Coronary artery (tissue), 2 donors: ENCODE results near the gene NPB.

Experiments used
- DNase-seq: peaks from one replicate; pipeline ENCODE4 v3.0.0-alpha.2; 2017; ENCODE audit warnings: low spot score
- H3K27ac ChIP-seq, 2 donors: fragments of 200-600 bp; sonication (generic); one replicate each; pipeline ENCODE4 v1.5.1; 2016 to 2019
- H3K4me3 ChIP-seq: fragments of 200-600 bp; sonication (generic); 2 replicates; pipeline ENCODE4 v1.5.1; 2016; ENCODE audit warnings: mild to moderate bottlenecking, moderate library complexity
- CTCF ChIP-seq: fragments of 200-600 bp; sonication (generic); IDR thresholded peaks from one replicate; pipeline ENCODE4 v1.5.1; 2019; ENCODE audit warnings: antibody characterized with exemption

The NPB gene

GRCh38 chr17:81895400-81895799, 6.6 kb upstream of the NPB start:
- Histone ChIP-seq H3K27ac (no peak overlapping the region), H3K4me3 (no peak overlapping the region)
- no peak for TF ChIP-seq CTCF
- no peak for DNase-seq

- TF ChIP-seq CTCF: no peak
- DNase-seq: no peak
- Histone ChIP-seq H3K27ac (no peak overlapping the region), H3K4me3 (no peak overlapping the region)
Observed at GRCh38 chr17:81898029-81898866, 3.8 kb upstream of the NPB start.

- no peak for DNase-seq
- TF ChIP-seq CTCF: no peak
- Histone ChIP-seq H3K27ac (no peak overlapping the region), H3K4me3 (no peak overlapping the region)
Observed at GRCh38 chr17:81898885-81899284, 3.2 kb upstream of the NPB start.

GRCh38 chr17:81899514-81900166, 2.4 kb upstream of the NPB start:
- no peak for TF ChIP-seq CTCF
- DNase-seq: no peak
- no peak overlapping the region for H3K27ac ChIP-seq
- H3K4me3 ChIP-seq: no peak overlapping the region

DNA sequence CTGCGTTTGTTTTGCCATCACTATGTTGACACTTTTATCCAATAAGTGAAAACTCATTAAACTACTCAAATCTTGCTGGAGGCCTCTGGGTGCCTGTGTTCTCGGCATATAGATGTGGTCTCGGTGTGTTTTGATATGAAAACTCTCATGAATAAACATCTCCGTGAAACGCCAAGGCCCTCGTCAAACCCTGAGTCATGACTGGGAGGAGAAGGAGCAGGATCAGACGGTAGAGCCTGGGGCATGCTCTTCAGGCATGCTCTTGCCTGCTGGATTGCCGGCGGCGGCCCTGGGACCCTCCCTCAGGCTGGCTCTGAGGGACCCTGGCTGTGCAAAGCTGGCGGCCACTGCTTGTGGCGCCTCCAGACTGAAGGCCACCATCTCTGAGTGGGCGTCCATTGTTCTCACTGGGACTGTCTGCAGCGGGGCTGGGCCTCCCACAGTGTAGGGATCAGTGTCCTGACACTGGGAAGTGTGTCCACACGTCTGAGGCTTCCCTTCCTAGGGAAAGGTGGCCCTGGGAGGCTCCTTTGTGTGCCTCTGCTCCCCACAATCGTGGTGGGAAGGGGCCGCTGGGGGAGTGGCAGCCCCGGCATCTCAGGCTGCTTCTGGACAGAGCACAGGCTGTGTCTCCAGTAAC, 1.7 kb upstream of the NPB start:
- no peak for TF ChIP-seq CTCF
- Histone ChIP-seq H3K27ac (no peak overlapping the region), H3K4me3 (no peak overlapping the region)
- DNase-seq: no peak

DNA sequence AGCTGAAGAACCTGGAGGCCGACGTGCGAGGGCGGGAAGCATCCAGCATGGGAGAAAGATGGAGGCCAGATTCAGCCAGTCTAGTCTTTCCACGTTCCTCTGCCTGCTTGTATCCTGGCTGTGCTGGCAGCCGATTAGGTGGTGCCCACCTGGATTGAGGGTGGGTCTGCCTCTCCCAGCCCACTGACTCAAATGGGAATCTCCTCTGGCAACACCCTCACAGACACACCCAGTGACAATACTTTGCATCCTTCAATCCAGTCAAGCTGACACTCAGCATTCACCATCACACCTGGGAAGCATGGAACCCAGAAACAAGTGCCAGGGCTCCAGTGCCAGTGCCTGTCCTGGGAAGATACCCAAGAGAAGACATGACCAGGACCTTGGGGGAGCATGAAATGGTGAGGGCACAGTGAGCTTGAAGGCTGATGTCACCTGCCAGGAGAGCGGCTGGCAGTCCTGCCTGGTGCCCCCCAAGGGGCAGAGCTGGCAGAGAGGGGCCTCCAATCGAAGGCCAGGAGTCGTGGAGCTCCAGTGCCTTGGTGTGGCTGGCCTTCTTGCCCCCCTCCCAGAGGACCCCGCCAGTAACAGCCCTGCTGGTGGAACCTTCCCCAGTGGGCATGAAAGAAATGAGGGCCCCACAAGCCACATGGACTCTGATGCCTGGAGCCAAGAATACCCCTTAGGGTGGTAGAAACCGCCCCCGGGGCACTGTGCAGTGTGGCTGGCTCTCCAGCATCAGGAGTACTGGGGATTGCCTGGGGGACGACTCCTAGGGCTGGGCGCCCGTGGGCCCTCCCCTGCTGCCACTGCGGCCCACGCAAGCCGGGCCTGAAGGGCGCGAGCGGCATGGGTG, 643 bp upstream of the NPB start:
- peak overlapping the region in 1 of 2 donors; percentile 40 for H3K27ac ChIP-seq
- DNase-seq: no peak
- peak overlapping the region; percentile 74 for H3K4me3 ChIP-seq
- no peak for TF ChIP-seq CTCF
